Measurements from ENCODE around the gene PUSL1.
A peak's percentile ranks its signal among the peaks of the same experiment; 100 is the strongest.

Gene PUSL1

DNA sequence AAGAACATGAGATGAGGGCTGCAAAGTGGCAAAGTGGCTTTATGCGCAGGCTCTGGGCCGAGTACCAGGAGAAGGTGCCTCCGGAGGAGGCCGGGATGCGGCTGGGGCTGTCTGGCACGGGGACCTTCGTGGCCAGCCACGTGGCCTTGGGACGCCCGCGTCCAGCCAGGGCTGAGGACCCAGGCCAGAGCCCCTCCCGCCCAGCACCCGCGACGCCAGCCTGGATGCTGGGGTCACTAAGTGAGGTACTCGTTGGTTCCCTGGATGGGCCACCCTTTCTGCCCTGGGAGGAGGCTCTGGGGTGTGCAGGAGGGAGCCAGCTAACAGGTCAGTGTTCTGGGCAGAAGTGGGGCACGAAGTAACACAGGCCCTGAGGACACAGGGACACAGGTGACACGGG lies 15.5 kb upstream of the PUSL1 start:
- TF ChIP-seq ZNF335 (tag by site-specific recombination; conservative IDR thresholded peaks at IDR 0.05), result no peak
- no peak for TF ChIP-seq SP3 (tag by site-specific recombination; IDR thresholded peaks at IDR 0.05)
- no peak for TF ChIP-seq ZSCAN23 (tag by site-specific recombination; IDR thresholded peaks at IDR 0.05)
- no peak for TF ChIP-seq ZBTB21 (tag by site-specific recombination; IDR thresholded peaks at IDR 0.05)
- no peak for TF ChIP-seq IKZF3 (tag by site-specific recombination; IDR thresholded peaks at IDR 0.05)
- TF ChIP-seq ZNF146 (tag by site-specific recombination; IDR thresholded peaks at IDR 0.05), result no peak
- no peak for TF ChIP-seq ZNF843 (tag by site-specific recombination; IDR thresholded peaks at IDR 0.05)
- TF ChIP-seq, protein P1, sequence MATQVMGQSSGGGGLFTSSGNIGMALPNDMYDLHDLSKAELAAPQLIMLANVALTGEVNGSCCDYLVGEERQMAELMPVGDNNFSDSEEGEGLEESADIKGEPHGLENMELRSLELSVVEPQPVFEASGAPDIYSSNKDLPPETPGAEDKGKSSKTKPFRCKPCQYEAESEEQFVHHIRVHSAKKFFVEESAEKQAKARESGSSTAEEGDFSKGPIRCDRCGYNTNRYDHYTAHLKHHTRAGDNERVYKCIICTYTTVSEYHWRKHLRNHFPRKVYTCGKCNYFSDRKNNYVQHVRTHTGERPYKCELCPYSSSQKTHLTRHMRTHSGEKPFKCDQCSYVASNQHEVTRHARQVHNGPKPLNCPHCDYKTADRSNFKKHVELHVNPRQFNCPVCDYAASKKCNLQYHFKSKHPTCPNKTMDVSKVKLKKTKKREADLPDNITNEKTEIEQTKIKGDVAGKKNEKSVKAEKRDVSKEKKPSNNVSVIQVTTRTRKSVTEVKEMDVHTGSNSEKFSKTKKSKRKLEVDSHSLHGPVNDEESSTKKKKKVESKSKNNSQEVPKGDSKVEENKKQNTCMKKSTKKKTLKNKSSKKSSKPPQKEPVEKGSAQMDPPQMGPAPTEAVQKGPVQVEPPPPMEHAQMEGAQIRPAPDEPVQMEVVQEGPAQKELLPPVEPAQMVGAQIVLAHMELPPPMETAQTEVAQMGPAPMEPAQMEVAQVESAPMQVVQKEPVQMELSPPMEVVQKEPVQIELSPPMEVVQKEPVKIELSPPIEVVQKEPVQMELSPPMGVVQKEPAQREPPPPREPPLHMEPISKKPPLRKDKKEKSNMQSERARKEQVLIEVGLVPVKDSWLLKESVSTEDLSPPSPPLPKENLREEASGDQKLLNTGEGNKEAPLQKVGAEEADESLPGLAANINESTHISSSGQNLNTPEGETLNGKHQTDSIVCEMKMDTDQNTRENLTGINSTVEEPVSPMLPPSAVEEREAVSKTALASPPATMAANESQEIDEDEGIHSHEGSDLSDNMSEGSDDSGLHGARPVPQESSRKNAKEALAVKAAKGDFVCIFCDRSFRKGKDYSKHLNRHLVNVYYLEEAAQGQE (tag by site-specific recombination; IDR thresholded peaks at IDR 0.05), result no peak
- TF ChIP-seq HOXD13 (CRISPR knock-in tag; IDR thresholded peaks at IDR 0.05; ENCODE audit: borderline replicate concordance), result no peak
- no peak overlapping the region for H3K4me3 ChIP-seq (ENCODE audit: low read depth, low read length)
- H3K9me3 ChIP-seq (ENCODE audit: control insufficient read depth, insufficient read depth, low read depth, low read length), result no peaks in the 10 kb centered on the region
- H3K27ac ChIP-seq (ENCODE audit: extremely low read depth, low read depth, low read length), result no peak overlapping the region
- H3K36me3 ChIP-seq (ENCODE audit: control insufficient read depth in 2 of 2, insufficient read depth in 1 of 2, low read length in 2 of 2), result peaks cover 0 to 40% of the 10 kb centered on the region in 2 experiments; a peak in 1 of 3 replicates
- ChIA-PET CTCF (interaction anchor here (0.6 to 4.3 kb wide), 5 partner anchors 10 to 179 kb away, joined by 3 to 76 read pairs (median 10); no protein-coding TSS in a partner anchor), POLR2A (interaction anchor here (1.1 to 2.7 kb wide), 2 partner anchors 8 to 171 kb away, joined by 4 to 9 read pairs; no protein-coding TSS in a partner anchor)
- no peaks in the 10 kb centered on the region for H3K4me1 ChIP-seq (ENCODE audit: control insufficient read depth, insufficient read depth, low read length)

DNA sequence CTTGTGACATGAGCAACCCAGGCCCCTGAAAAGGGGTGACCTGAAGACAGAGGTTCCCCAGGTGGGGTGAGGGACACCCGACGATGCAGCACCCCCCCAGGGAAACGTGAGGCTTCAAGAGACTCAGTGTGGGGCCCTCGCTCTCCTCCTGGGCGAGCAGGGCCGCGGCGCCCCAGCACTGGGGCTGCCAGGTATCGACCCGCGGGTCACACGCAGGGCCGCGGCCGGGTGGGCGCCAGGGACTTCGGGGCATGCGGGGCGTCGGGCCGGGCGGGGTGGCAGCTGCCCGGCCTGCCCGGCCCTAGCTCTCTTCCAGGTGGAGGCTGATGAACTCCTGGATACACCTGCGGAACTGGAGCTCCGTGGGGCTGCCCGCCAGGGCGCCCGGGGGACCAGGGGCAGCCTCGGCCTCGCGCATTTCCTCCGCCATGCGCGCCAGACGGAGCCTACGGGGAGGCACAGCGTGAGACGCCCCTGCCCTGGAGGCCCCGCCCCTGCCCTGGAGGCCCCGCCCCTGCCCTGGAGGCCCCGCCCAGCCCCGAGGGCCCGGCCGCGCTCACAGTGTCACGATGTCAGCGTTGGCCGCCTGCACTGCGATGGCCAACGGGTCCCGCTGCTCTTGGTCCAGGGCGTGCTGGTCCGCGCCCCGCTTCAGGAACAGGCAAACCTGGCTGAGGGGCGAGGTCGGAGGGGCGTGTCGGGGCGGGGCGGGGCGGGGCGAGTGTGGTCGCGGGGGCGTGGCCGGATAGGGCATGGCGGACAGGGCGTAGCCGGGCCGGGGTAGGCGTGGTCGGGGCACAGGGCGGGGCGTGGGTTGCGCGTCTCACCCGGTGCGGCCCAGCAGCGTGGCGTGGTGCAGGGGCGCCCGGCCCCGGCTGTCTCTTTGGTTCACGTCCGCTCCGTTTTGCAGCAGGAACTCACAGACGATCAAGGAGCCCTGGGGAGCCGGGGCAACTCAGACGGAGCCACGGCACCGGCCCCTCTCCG lies 14.8 kb upstream of the PUSL1 start:
- CTCF ChIA-PET, result interaction anchor here (4.3 kb wide), 1 partner anchor 174 kb away, joined by 76 read pairs; no protein-coding TSS in a partner anchor
- H3K36me3 ChIP-seq (ENCODE audit: control insufficient read depth in 2 of 2, insufficient read depth in 1 of 2, low read length in 2 of 2), result peaks cover 0 to 41% of the 10 kb centered on the region in 2 experiments; a peak in 1 of 3 replicates
- no peak overlapping the region for H3K4me3 ChIP-seq (ENCODE audit: low read depth, low read length)
- POLR2A ChIA-PET, result no interaction called here
- no peaks in the 10 kb centered on the region for H3K9me3 ChIP-seq (ENCODE audit: control insufficient read depth, insufficient read depth, low read depth, low read length)
- no peak overlapping the region for H3K27ac ChIP-seq (ENCODE audit: extremely low read depth, low read depth, low read length)
- no peaks in the 10 kb centered on the region for H3K4me1 ChIP-seq (ENCODE audit: control insufficient read depth, insufficient read depth, low read length)
- TF ChIP-seq ZNF560 (tag by site-specific recombination; IDR thresholded peaks at IDR 0.05; ENCODE audit: borderline replicate concordance) (no peak), ZSCAN16 (tag by site-specific recombination; IDR thresholded peaks at IDR 0.05) (no peak), MZF1 (tag by site-specific recombination; IDR thresholded peaks at IDR 0.05; ENCODE audit: borderline replicate concordance) (no peak), KLF10 (tag by site-specific recombination; IDR thresholded peaks at IDR 0.05) (peak; percentile 88), ZNF623 (tag by site-specific recombination; IDR thresholded peaks at IDR 0.05) (no peak), KLF8 (tag by site-specific recombination; IDR thresholded peaks at IDR 0.05) (peak; percentile 98), HOXA7 (CRISPR knock-in tag; IDR thresholded peaks at IDR 0.05; ENCODE audit: borderline replicate concordance) (no peak), ZNF510 (tag by site-specific recombination; IDR thresholded peaks at IDR 0.05; ENCODE audit: insufficient replicate concordance) (no peak), ZNF600 (tag by site-specific recombination; IDR thresholded peaks at IDR 0.05) (no peak), ZNF211 (tag by site-specific recombination; IDR thresholded peaks at IDR 0.05; ENCODE audit: low read depth) (no peak), KLF9 (tag by site-specific recombination; IDR thresholded peaks at IDR 0.05; ENCODE audit: low read depth) (peak; percentile 73), ZBTB8A (tag by site-specific recombination; IDR thresholded peaks at IDR 0.05) (no peak), ZNF239 (tag by site-specific recombination; IDR thresholded peaks at IDR 0.05) (no peak), GLIS2 (tag by site-specific recombination; IDR thresholded peaks at IDR 0.05) (peak; percentile 28; the same call in 1 of the 2 replicates), KLF1 (tag by site-specific recombination; IDR thresholded peaks at IDR 0.05) (peak; percentile 92)
- TF ChIP-seq, protein P2, sequence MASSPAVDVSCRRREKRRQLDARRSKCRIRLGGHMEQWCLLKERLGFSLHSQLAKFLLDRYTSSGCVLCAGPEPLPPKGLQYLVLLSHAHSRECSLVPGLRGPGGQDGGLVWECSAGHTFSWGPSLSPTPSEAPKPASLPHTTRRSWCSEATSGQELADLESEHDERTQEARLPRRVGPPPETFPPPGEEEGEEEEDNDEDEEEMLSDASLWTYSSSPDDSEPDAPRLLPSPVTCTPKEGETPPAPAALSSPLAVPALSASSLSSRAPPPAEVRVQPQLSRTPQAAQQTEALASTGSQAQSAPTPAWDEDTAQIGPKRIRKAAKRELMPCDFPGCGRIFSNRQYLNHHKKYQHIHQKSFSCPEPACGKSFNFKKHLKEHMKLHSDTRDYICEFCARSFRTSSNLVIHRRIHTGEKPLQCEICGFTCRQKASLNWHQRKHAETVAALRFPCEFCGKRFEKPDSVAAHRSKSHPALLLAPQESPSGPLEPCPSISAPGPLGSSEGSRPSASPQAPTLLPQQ (tag by site-specific recombination; IDR thresholded peaks at IDR 0.05), result no peak
- TF ChIP-seq, protein P3, sequence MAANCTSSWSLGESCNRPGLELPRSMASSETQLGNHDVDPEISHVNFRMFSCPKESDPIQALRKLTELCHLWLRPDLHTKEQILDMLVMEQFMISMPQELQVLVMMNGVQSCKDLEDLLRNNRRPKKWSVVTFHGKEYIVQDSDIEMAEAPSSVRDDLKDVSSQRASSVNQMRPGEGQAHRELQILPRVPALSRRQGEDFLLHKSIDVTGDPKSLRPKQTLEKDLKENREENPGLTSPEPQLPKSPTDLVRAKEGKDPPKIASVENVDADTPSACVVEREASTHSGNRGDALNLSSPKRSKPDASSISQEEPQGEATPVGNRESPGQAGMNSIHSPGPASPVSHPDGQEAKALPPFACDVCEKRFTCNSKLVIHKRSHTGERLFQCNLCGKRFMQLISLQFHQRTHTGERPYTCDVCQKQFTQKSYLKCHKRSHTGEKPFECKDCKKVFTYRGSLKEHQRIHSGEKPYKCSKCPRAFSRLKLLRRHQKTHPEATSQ (tag by site-specific recombination; IDR thresholded peaks at IDR 0.05), result no peak
- TF ChIP-seq, protein P4, sequence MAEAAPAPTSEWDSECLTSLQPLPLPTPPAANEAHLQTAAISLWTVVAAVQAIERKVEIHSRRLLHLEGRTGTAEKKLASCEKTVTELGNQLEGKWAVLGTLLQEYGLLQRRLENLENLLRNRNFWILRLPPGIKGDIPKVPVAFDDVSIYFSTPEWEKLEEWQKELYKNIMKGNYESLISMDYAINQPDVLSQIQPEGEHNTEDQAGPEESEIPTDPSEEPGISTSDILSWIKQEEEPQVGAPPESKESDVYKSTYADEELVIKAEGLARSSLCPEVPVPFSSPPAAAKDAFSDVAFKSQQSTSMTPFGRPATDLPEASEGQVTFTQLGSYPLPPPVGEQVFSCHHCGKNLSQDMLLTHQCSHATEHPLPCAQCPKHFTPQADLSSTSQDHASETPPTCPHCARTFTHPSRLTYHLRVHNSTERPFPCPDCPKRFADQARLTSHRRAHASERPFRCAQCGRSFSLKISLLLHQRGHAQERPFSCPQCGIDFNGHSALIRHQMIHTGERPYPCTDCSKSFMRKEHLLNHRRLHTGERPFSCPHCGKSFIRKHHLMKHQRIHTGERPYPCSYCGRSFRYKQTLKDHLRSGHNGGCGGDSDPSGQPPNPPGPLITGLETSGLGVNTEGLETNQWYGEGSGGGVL (tag by site-specific recombination; IDR thresholded peaks at IDR 0.05), result no peak

Data from HEK293 (cell line).